H1 (cell line): Measurements from ENCODE around the gene USP36.

Experiments
- CBX8 ChIP-seq: fragments of 300-800, 300-1000 bp; sonication (generic); IDR thresholded peaks from 2 replicates; pipeline ENCODE4 v1.7.1; 2016; ENCODE audit warnings: low read depth, low read length, borderline replicate concordance
- CTCF ChIP-seq, 3 experiments: IDR thresholded peaks; 1 replicate in 2 of 3; 2 replicates in 1 of 3; pipeline versions ENCODE4 v1.5.1 to v1.6.1; 2011; ENCODE audit warnings: low read length in 3 of 3, mild to moderate bottlenecking in 3 of 3, inconsistent platforms in 2 of 3, low read depth in 1 of 3, moderate library complexity in 1 of 3; ENCODE audit not compliant: insufficient read depth in 1 of 3; ENCODE audit errors: control extremely low read depth in 1 of 3
- EP300 ChIP-seq, 2 experiments: IDR thresholded peaks; 1 replicate in 1 of 2; 2 replicates in 1 of 2; pipeline ENCODE4 v1.6.1; 2011 to 2012; ENCODE audit warnings: low read depth in 2 of 2, low read length in 2 of 2, mild to moderate bottlenecking in 2 of 2, borderline replicate concordance in 1 of 2, inconsistent platforms in 1 of 2, moderate library complexity in 1 of 2
- EZH2 ChIP-seq: fragments of 200-600 bp; sonication (generic); IDR thresholded peaks from 2 replicates; pipeline ENCODE4 v1.7.1; 2012; ENCODE audit warnings: low read depth, mild to moderate bottlenecking, moderate library complexity, low read length, inconsistent platforms; ENCODE audit not compliant: severe bottlenecking
- GABPA ChIP-seq: IDR thresholded peaks from 2 replicates; pipeline ENCODE4 v1.6.1; 2011; ENCODE audit warnings: mild to moderate bottlenecking, low read length, moderate library complexity, borderline replicate concordance; ENCODE audit not compliant: insufficient read depth
- MAFK ChIP-seq: IDR thresholded peaks from 2 replicates; pipeline ENCODE4 v1.6.1; 2012; ENCODE audit warnings: low read depth, mild to moderate bottlenecking, improper control_type of control experiment, low read length
- PHF8 ChIP-seq: fragments of 200-600 bp; sonication (generic); conservative IDR thresholded peaks from 2 replicates; pipeline ENCODE4 v1.7.1; 2012; ENCODE audit warnings: low read depth, mild to moderate bottlenecking, inconsistent platforms, low read length, moderate library complexity
- POLR2A ChIP-seq, 2 experiments: IDR thresholded peaks; 1 replicate in 1 of 2; 2 replicates in 1 of 2; pipeline ENCODE4 v1.6.1; 2011; ENCODE audit warnings: low read depth in 2 of 2, low read length in 2 of 2, mild to moderate bottlenecking in 2 of 2; ENCODE audit errors: control extremely low read depth in 1 of 2
- RAD21 ChIP-seq, 2 experiments: IDR thresholded peaks in 1 of 2; conservative IDR thresholded peaks in 1 of 2; 2 replicates each; pipeline ENCODE4 v1.6.1; 2011; ENCODE audit warnings: low read depth in 2 of 2, low read length in 2 of 2, improper control_type of control experiment in 1 of 2, inconsistent platforms in 1 of 2, mild to moderate bottlenecking in 1 of 2, moderate library complexity in 1 of 2
- RXRA ChIP-seq: IDR thresholded peaks from 2 replicates; pipeline ENCODE4 v1.6.1; 2011; ENCODE audit warnings: low read depth, mild to moderate bottlenecking, low read length, moderate library complexity; ENCODE audit not compliant: insufficient read depth
- TAF1 ChIP-seq: IDR thresholded peaks from 2 replicates; pipeline ENCODE4 v1.6.1; 2011; ENCODE audit warnings: mild to moderate bottlenecking, low read depth, low read length
- YY1 ChIP-seq: IDR thresholded peaks from 2 replicates; pipeline ENCODE4 v1.6.1; 2011; ENCODE audit warnings: low read depth, mild to moderate bottlenecking, low read length

DNA sequence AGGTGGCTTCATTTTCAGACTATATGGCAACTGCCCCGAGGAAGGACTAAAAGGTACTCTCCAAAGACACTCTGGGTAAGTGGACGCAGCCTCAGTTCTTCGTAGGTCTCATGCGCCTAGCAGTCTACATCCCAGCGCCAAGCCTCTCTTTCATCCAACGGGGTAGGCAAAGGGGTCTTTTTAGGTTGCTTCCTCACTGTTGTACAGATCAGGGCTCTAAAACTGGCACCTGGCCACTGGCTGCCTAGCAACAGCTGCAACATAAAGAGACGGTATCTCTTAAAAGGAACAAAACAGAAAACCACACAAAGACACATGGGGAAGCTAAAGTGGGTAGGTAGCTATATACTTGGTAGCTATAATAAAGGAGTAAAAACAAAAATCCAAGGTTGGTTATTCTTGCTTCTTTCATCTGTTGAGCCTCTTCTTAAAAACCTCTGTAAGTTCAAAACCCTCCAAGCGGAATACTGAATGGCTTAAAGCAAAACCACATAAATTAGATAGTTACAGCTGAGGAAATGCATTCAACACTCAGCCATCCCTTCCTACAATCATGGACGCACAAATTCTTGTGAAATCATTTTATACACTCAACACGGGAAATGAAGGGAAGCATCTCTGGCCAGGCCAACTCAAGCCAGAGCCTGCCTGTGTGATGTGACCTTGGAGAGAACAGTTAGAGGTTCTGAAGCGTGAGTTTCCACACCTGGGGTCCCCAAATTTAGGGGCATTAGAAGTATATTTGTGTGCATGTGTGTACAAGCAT is 81.2 kb downstream of the USP36 start:
- TF ChIP-seq POLR2A (IDR thresholded peaks at IDR 0.05; ENCODE audit: control extremely low read depth in 1 of 2, low read depth in 2 of 2, low read length in 2 of 2) (no peak), GABPA (no peak), PHF8 (no peak), EZH2 (no peak), MAFK (no peak), TAF1 (no peak), CTCF (IDR thresholded peaks at IDR 0.05; ENCODE audit: control extremely low read depth in 1 of 3, insufficient read depth in 1 of 3, low read depth in 1 of 3, low read length in 3 of 3) (no peak), EP300 (IDR thresholded peaks at IDR 0.05; ENCODE audit: borderline replicate concordance in 1 of 2, low read depth in 2 of 2, low read length in 2 of 2) (no peak), CBX8 (no peak), YY1 (no peak), RAD21 (IDR thresholded peaks at IDR 0.05 in 1 of 2, conservative IDR thresholded peaks at IDR 0.05 in 1 of 2; ENCODE audit: low read depth in 2 of 2, low read length in 2 of 2) (no peak), RXRA (no peak)
